Uterus (tissue), 4 donors: ENCODE data around the gene HLA-DOA. TPM values are rescaled to one million over a fixed set of nuclear protein-coding genes. Genes with fewer than 3 reads are reported as not detected.

Experiments used
- DNase-seq, 2 donors: peaks; one replicate each; pipeline ENCODE4 v3.0.0-alpha.2; 2019 to 2020
- H3K27ac ChIP-seq, 2 donors: fragments of 200-600 bp; sonication (generic); 1 replicate in 1 of 2; 2 replicates in 1 of 2; pipeline ENCODE4 v1.5.1; 2016 to 2018
- H3K27me3 ChIP-seq, 2 donors: fragments of 200-600 bp; sonication (generic); one replicate each; pipeline ENCODE4 v1.5.1; 2018 to 2019; ENCODE audit warnings: control low read depth in 1 of 2
- H3K36me3 ChIP-seq, 2 donors: fragments of 200-600 bp; sonication (generic); one replicate each; pipeline ENCODE4 v1.5.1; 2019; ENCODE audit warnings: control low read depth in 1 of 2
- H3K4me1 ChIP-seq, 2 donors: fragments of 200-600 bp; sonication (generic); one replicate each; pipeline ENCODE4 v1.5.1; 2018 to 2019; ENCODE audit warnings: control low read depth in 1 of 2
- H3K4me3 ChIP-seq, 2 donors: fragments of 200-600 bp; sonication (generic); 1 replicate in 1 of 2; 2 replicates in 1 of 2; pipeline ENCODE4 v1.5.1; 2018 to 2019; ENCODE audit warnings: mild to moderate bottlenecking in 1 of 2
- H3K9me3 ChIP-seq, 2 donors: fragments of 200-600 bp; sonication (generic); one replicate each; pipeline ENCODE4 v1.5.1; 2019; ENCODE audit warnings: control low read depth in 1 of 2
- POLR2A ChIP-seq, 2 donors: fragments of 450-650 bp; IDR thresholded peaks; one replicate each; pipeline ENCODE4 v1.6.1; 2016; ENCODE audit warnings: antibody characterized with exemption in 2 of 2, mild to moderate bottlenecking in 1 of 2, moderate library complexity in 1 of 2
- intact Hi-C: fragments of 100-400 bp; cut with DNase I; formaldehyde crosslinking; loops from one replicate; pipeline ENCODE4 v1.15.1; 2023; ENCODE audit warnings: low total_unique reads
- total RNA-seq, 4 donors: library from RNA; depleted of rRNA in 3 of 4; stranded (reverse); fragments of >200 nt in 3 of 4; gene quantifications; one replicate each; pipeline versions ENCODE4 v1.1.0 to v1.2.4, GENCODE V29; 2014 to 2023
- TF ChIP-seq, protein P1 (sequence below), 4 experiments: fragments of 200-600 bp in 2 of 4; fragments of 450-650 bp in 2 of 4; sonication (generic) in 2 of 4; IDR thresholded peaks; one replicate each; pipeline ENCODE4 v1.5.1; 2016 to 2019; ENCODE audit warnings: antibody characterized with exemption in 4 of 4, mild to moderate bottlenecking in 2 of 4, moderate library complexity in 1 of 4
- donor health status: DM: yes; HTN: yes; CAD: no.

HLA-DOA gene
- total RNA-seq, 4 donors from 2014 or later = 8.2 to 34.1 (median 18.4) TPM

DNA sequence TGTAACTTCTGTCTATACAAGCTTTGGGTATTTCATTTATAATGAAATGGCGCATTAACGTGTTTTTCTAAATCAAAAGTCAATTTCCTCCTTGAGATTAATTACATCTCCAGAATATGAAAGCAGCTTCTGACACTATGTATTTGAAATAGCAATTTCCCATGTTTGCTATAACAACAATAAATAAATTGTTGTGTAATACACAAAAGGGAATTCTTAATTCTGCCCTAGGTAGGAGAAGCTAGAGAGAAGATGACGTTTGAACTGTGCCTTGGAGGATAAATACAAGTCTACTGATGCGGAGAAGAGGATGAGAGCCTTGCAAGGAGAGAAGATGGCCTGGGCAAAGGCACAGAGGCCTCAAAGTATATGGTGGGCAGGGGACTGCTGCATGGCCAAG lies 7.6 kb upstream of the HLA-DOA start:
- H3K9me3 ChIP-seq = no peaks in the 10 kb centered on the region
- intact Hi-C loops = no loop called here
- no peak overlapping the region for H3K4me3 ChIP-seq
- H3K27ac ChIP-seq = no peak overlapping the region
- no peaks in the 10 kb centered on the region for H3K36me3 ChIP-seq
- no peaks in the 10 kb centered on the region for H3K27me3 ChIP-seq
- DNase-seq = no peak
- TF ChIP-seq, protein P1, sequence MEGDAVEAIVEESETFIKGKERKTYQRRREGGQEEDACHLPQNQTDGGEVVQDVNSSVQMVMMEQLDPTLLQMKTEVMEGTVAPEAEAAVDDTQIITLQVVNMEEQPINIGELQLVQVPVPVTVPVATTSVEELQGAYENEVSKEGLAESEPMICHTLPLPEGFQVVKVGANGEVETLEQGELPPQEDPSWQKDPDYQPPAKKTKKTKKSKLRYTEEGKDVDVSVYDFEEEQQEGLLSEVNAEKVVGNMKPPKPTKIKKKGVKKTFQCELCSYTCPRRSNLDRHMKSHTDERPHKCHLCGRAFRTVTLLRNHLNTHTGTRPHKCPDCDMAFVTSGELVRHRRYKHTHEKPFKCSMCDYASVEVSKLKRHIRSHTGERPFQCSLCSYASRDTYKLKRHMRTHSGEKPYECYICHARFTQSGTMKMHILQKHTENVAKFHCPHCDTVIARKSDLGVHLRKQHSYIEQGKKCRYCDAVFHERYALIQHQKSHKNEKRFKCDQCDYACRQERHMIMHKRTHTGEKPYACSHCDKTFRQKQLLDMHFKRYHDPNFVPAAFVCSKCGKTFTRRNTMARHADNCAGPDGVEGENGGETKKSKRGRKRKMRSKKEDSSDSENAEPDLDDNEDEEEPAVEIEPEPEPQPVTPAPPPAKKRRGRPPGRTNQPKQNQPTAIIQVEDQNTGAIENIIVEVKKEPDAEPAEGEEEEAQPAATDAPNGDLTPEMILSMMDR (IDR thresholded peaks at IDR 0.05) = no peak
- no peak for TF ChIP-seq POLR2A (IDR thresholded peaks at IDR 0.05)
- no peaks in the 10 kb centered on the region for H3K4me1 ChIP-seq

DNA sequence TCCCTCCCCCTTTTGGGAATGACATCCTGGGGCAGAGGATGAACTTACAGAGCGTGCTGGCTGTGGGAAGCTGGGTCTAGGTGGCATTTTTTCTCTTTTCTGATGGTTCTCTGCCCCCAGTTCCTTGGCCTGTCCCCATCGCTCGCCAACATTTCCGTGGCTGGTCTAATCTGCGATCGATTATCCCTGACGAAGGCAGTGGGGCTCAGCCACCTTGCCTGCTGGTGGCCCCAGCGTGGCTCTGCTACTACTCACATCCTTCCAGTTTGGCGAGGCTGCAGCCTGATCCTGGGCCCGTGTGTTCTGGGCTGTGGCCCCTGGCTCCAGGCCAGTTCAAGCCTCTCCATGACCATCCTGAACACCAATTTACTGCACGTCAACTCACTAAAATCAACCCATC lies 6.4 kb upstream of the HLA-DOA start:
- H3K4me3 ChIP-seq = no peak overlapping the region
- no peaks in the 10 kb centered on the region for H3K27me3 ChIP-seq
- TF ChIP-seq, protein P1 (IDR thresholded peaks at IDR 0.05) = no peak
- no peak for TF ChIP-seq POLR2A (IDR thresholded peaks at IDR 0.05)
- no peaks in the 10 kb centered on the region for H3K9me3 ChIP-seq
- no peak for DNase-seq
- H3K4me1 ChIP-seq = no peaks in the 10 kb centered on the region
- H3K27ac ChIP-seq = peak overlapping the region in 1 of 2 donors; percentile 20
- intact Hi-C loops = no loop called here
- no peaks in the 10 kb centered on the region for H3K36me3 ChIP-seq

DNA sequence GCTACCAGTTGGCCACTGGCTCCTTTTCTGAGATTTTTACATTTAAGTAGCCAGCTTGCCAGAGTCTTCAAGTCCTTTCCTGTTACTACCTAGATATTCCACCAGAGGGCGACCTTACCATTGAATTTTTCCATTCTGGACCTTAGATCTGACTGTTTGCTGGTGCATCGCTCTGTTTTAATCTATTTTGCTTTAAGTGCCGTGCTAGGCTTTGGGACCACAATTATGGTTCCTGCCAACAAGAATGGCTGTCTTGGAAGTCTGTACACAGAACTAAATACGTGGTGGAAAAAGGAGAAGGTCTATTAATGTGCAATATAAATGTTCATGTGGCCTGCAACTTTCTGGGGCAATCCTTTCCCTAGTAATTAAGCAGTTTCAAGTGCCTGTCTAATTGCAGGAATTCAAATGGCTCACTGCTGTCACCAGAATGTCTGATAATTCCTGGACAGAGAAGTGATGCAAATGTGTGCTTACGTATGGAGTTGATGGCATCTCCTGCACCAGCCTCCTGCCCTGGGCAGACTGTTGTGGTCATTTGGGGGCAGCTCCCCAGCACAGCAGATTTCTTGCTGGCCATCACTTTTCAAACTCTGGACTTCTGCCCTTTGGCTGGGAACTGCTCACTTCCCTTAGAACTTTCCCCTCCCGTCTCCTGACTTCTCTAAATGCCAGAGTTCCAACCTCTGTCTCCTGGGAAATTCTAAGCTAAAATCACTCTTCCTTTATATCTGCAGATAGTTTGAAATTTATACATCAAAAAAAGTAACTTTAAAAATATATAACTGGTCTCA lies 5.6 kb upstream of the HLA-DOA start:
- Histone ChIP-seq H3K36me3 (no peaks in the 10 kb centered on the region), H3K27ac (peak overlapping the region in 1 of 2 donors; percentile 20), H3K4me3 (no peak overlapping the region), H3K4me1 (no peaks in the 10 kb centered on the region), H3K9me3 (no peaks in the 10 kb centered on the region), H3K27me3 (no peaks in the 10 kb centered on the region)
- DNase-seq = peak in 1 of 2 donors; percentile 61
- intact Hi-C loops = no loop called here
- TF ChIP-seq, protein P1 (IDR thresholded peaks at IDR 0.05) = peak; percentile 81 to 89 (median 82)
- no peak for TF ChIP-seq POLR2A (IDR thresholded peaks at IDR 0.05)

DNA sequence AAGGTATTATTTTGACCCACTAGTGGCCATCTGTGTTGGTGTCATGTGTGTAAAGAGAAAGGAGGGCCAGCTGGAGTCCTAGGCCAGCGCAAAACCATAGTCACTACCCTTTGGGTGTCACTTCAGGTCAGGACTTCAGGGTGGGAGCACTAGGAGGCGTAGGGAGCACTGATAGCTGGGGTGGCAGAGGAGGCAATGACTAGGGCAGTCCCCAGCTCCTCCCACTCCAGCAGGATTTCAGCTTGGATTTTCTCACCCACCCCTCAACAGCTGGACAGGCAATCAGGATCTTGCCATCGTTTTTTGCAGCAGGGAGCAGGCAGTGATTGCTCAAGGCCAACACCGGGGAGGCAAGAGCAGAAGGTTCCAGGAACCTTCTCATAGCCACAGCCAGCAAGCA lies 4.2 kb upstream of the HLA-DOA start:
- Histone ChIP-seq H3K36me3 (no peaks in the 10 kb centered on the region), H3K27me3 (no peaks in the 10 kb centered on the region), H3K4me3 (no peak overlapping the region), H3K4me1 (no peaks in the 10 kb centered on the region), H3K27ac (no peak overlapping the region), H3K9me3 (no peaks in the 10 kb centered on the region)
- no peak for DNase-seq
- intact Hi-C loops = no loop called here
- TF ChIP-seq, protein P1 (IDR thresholded peaks at IDR 0.05) = no peak
- no peak for TF ChIP-seq POLR2A (IDR thresholded peaks at IDR 0.05)

DNA sequence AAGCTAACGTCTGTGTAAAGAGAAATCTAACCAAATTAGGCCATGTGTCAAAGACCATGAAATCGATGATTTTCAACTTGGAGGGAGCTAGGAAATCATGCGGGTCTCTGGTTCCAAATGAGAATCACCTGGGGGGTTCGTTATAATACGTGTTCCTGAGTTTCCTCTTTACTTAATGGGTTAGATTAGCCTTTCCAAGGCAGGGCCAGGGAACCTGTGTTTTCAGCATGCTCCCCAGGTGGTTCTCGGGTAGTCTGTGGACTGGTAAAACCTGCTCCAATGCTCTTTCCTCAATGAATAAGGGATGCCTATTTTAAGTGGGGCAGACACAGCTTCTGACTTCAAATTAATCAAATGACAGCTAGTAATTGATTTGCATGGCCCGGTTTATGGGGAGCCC lies 965 bp upstream of the HLA-DOA start:
- no peak overlapping the region for H3K27ac ChIP-seq
- H3K4me3 ChIP-seq = no peak overlapping the region
- intact Hi-C loops = no loop called here
- no peaks in the 10 kb centered on the region for H3K9me3 ChIP-seq
- H3K36me3 ChIP-seq = no peaks in the 10 kb centered on the region
- no peak for DNase-seq
- no peak for TF ChIP-seq POLR2A (IDR thresholded peaks at IDR 0.05)
- TF ChIP-seq, protein P1 (IDR thresholded peaks at IDR 0.05) = no peak
- H3K27me3 ChIP-seq = no peaks in the 10 kb centered on the region
- no peaks in the 10 kb centered on the region for H3K4me1 ChIP-seq
